SK-N-SH treated with all-trans-retinoic acid at 6 μM for 48 hours (cell line): ENCODE results near the gene HES5.
"Not testable (repeated sequence)": the region's sequence is repeated elsewhere in the genome, so short reads cannot be mapped to it uniquely, and the experiment has no call there.

ENCODE experiments used
- ATAC-seq: fragments of 200-7000 bp; cut with Tn5 transposase; 3 replicates; pipeline ENCODE4 v1.9.1; 2020; ENCODE audit warnings: mild to moderate bottlenecking, moderate library complexity
- ARNTL ChIP-seq: fragments of 450-650 bp; formaldehyde crosslinking; IDR thresholded peaks from 2 replicates; pipeline ENCODE4 v1.5.0; 2020; ENCODE audit warnings: low read depth, mild to moderate bottlenecking, moderate library complexity, borderline replicate concordance
- BACH2 ChIP-seq: fragments of 250-450 bp; sonication (Bioruptor Pico); IDR thresholded peaks from 2 replicates; pipeline ENCODE4 v1.9.0; 2021; ENCODE audit warnings: mild to moderate bottlenecking, borderline replicate concordance
- CSDC2 ChIP-seq: fragments of 250-450 bp; sonication (Bioruptor Pico); IDR thresholded peaks from 2 replicates; pipeline ENCODE4 v1.5.0; 2020; ENCODE audit warnings: mild to moderate bottlenecking, moderate library complexity
- ESRRG ChIP-seq: fragments of 250-450 bp; sonication (Bioruptor Pico); IDR thresholded peaks from 2 replicates; pipeline ENCODE4 v1.6.1; 2021; ENCODE audit warnings: mild to moderate bottlenecking
- GLIS3 ChIP-seq: fragments of 250-450 bp; sonication (Bioruptor Pico); IDR thresholded peaks from 2 replicates; pipeline ENCODE4 v1.5.0; 2020; ENCODE audit warnings: mild to moderate bottlenecking, moderate library complexity
- OSR1 ChIP-seq: fragments of 250-450 bp; sonication (Bioruptor Pico); IDR thresholded peaks from 2 replicates; pipeline ENCODE4 v1.8.0; 2022; ENCODE audit warnings: moderate library complexity, mild to moderate bottlenecking, inconsistent platforms
- POU6F1 ChIP-seq: fragments of 250-450 bp; sonication (Bioruptor Pico); IDR thresholded peaks from 2 replicates; pipeline ENCODE4 v1.8.0; 2021; ENCODE audit warnings: low read depth, mild to moderate bottlenecking, moderate library complexity, borderline replicate concordance
- RARB ChIP-seq: fragments of 250-450 bp; sonication (Bioruptor Pico); IDR thresholded peaks from 2 replicates; pipeline ENCODE4 v1.8.0; 2021; ENCODE audit warnings: mild to moderate bottlenecking, moderate library complexity
- SNAI2 ChIP-seq: fragments of 250-450 bp; sonication (Bioruptor Pico); IDR thresholded peaks from 2 replicates; pipeline ENCODE4 v1.5.0; 2020; ENCODE audit warnings: mild to moderate bottlenecking, moderate library complexity
- ZC3H10 ChIP-seq: fragments of 250-450 bp; sonication (Bioruptor Pico); IDR thresholded peaks from 2 replicates; pipeline ENCODE4 v1.5.1; 2021; ENCODE audit warnings: mild to moderate bottlenecking, moderate library complexity
- ZFP3 ChIP-seq: fragments of 250-450 bp; sonication (Bioruptor Pico); IDR thresholded peaks from 2 replicates; pipeline ENCODE4 v1.5.0; 2020; ENCODE audit warnings: mild to moderate bottlenecking, moderate library complexity
- ZFP30 ChIP-seq: fragments of 450-650 bp; formaldehyde crosslinking; IDR thresholded peaks from 2 replicates; pipeline ENCODE4 v1.5.0; 2022; ENCODE audit warnings: mild to moderate bottlenecking, moderate library complexity
- ZNF565 ChIP-seq: fragments of 450-650 bp; formaldehyde crosslinking; conservative IDR thresholded peaks from 2 replicates; pipeline ENCODE4 v1.5.0; 2020; ENCODE audit warnings: low read depth, mild to moderate bottlenecking, moderate library complexity
- ZNF70 ChIP-seq: fragments of 450-650 bp; formaldehyde crosslinking; IDR thresholded peaks from 2 replicates; pipeline ENCODE4 v1.5.0; 2020; ENCODE audit warnings: mild to moderate bottlenecking, moderate library complexity
- ZNF8 ChIP-seq: fragments of 450-650 bp; formaldehyde crosslinking; IDR thresholded peaks from 2 replicates; pipeline ENCODE4 v1.5.0; 2020; ENCODE audit warnings: mild to moderate bottlenecking, moderate library complexity
- TF ChIP-seq, protein P1 (sequence below): fragments of 250-450 bp; sonication (Bioruptor Pico); IDR thresholded peaks from 2 replicates; pipeline ENCODE4 v1.5.1; 2021; ENCODE audit warnings: mild to moderate bottlenecking, moderate library complexity
- TF ChIP-seq, protein P2 (sequence below): fragments of 250-450 bp; sonication (Bioruptor Pico); IDR thresholded peaks from 2 replicates; pipeline ENCODE4 v1.8.0; 2020; ENCODE audit warnings: mild to moderate bottlenecking, moderate library complexity, borderline replicate concordance
- TF ChIP-seq, protein P3 (sequence below): fragments of 250-450 bp; sonication (Bioruptor Pico); IDR thresholded peaks from 2 replicates; pipeline ENCODE4 v1.5.1; 2020; ENCODE audit warnings: low read depth, mild to moderate bottlenecking, moderate library complexity

HES5 gene, protein sequence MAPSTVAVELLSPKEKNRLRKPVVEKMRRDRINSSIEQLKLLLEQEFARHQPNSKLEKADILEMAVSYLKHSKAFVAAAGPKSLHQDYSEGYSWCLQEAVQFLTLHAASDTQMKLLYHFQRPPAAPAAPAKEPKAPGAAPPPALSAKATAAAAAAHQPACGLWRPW

DNA sequence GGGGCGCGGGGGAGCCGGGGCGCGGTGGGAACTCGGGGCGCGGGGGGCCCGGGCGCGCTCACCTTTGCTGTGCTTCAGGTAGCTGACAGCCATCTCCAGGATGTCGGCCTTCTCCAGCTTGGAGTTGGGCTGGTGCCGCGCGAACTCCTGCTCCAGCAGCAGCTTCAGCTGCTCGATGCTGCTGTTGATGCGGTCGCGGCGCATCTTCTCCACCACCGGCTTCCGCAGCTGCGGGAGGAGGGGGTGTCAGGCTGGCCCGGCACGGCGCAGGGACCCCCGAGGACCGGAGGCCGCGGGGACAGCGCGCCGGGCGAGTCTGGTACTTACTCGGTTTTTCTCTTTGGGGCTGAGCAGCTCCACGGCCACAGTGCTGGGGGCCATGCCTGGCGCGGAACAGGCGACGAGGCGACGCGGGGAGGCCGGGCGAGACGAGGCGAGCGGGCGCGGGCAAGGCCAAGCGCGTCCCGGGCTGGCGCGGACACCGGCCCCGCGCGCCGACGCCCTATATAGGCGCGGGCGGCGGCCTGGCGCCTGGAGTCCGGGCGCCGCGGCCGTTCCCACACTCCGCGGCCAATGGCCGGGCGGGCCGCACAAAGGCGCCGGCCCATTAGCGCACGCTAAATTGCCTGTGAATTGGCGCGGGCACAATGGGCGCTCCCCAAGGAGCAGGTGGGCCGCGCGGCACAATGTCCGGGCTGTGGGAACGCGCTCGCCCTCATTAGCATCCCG lies at the start of gene HES5:
Gene HES5, minus strand, starts transcription at position 480 of the 729 bp plus-strand sequence. Its CDS starts 99 bp downstream, at position 381.
- ATAC-seq: no peak
- TF ChIP-seq ZNF8 (CRISPR knock-in tag) (no peak), ZC3H10 (CRISPR knock-in tag) (no peak), ARNTL (no peak), BACH2 (CRISPR knock-in tag) (no peak), ZFP30 (CRISPR knock-in tag) (no peak)
- TF ChIP-seq, all 23 proteins: peak for 0

- no peak for ATAC-seq
- TF ChIP-seq GLIS3: no peak
- TF ChIP-seq OSR1 (CRISPR knock-in tag): no peak
- no peak for TF ChIP-seq ARNTL
Observed at GRCh38 chr1:2578758-2579118, 48.7 kb upstream of the HES5 start.

DNA sequence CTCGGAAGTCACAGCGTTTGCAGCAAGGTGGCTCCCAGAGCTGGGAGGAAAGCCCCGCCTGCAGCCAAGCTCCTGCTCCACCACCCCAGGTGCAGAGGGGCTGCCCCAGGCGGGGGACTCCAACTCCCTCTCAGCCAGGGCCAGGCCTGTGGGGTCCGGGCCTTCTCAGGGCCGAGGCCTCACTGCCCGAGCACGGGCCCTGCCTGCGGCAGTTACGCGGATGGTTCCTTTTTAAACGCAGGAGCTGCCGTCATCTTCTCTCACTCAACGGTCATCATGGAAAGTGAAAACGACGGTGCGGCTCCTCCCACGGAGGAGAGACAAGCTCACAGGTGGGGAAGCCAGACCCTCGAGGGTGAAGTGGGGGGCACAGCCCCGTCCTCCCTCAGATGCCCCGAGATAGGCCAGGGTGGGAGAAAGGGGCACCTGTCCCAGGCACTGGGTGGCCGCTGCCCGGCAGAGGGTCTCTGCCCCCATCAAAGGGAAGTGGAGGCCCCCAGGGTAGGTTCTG lies 47.6 kb upstream of the HES5 start:
- ATAC-seq: not testable (repeated sequence)

DNA sequence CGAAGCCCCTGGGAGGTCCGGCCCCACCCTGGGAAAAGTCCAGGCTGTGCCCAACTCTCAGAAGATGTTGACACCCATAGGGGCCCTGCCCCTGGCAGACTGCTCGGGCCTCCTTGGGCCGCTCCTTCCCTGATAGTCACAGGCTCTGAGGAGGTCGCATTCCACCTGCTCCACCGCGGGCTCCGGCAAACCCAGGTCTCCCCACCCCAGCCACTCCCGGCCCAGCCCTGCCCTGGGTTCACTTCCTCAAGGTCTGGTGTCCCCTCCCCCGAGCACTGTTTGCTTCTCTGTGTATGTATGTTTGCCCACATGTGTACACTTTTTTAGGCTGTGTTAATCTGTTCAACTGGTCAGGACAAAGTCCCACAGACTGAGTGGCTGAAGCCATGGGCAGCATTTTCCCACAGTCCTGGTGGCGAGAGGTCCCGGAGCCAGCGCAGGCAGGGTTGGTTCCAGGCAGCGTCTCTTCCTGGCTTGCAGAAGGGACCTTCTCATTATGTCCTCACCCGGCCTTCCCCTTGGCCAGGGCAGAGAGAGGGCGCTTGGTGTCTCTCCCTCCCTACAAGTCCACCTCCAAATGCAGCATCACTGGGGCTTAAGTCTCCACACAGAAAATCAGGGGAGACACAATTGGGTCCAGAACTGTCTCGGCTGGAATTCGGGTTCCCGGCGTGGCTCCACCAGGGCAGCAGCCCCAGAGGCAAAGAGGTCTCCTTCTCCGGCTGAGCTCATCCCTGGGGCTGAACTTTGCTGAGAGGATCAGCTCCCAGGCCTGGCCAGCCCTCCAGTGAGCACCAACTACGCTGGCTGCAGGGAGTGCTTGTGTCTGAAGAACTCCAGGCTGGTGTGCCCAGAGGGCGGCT lies 46.0 kb upstream of the HES5 start:
- no peak for ATAC-seq
- TF ChIP-seq ZFP3 (CRISPR knock-in tag): no peak
- TF ChIP-seq BACH2 (CRISPR knock-in tag): no peak
- no peak for TF ChIP-seq POU6F1 (CRISPR knock-in tag)
- TF ChIP-seq ZNF8 (CRISPR knock-in tag): no peak
- TF ChIP-seq ZNF70 (CRISPR knock-in tag): no peak
- no peak for TF ChIP-seq ZFP30 (CRISPR knock-in tag)
- TF ChIP-seq ZNF565 (CRISPR knock-in tag): no peak
- TF ChIP-seq RARB (CRISPR knock-in tag): no peak
- no peak for TF ChIP-seq ESRRG
- TF ChIP-seq, all 23 proteins: peak for 0

- ATAC-seq: no peak
- TF ChIP-seq, protein P1, sequence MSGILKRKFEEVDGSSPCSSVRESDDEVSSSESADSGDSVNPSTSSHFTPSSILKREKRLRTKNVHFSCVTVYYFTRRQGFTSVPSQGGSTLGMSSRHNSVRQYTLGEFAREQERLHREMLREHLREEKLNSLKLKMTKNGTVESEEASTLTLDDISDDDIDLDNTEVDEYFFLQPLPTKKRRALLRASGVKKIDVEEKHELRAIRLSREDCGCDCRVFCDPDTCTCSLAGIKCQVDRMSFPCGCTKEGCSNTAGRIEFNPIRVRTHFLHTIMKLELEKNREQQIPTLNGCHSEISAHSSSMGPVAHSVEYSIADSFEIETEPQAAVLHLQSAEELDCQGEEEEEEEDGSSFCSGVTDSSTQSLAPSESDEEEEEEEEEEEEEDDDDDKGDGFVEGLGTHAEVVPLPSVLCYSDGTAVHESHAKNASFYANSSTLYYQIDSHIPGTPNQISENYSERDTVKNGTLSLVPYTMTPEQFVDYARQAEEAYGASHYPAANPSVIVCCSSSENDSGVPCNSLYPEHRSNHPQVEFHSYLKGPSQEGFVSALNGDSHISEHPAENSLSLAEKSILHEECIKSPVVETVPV: no peak
- TF ChIP-seq ESRRG (no peak), OSR1 (CRISPR knock-in tag) (no peak), SNAI2 (no peak), ZNF565 (CRISPR knock-in tag) (no peak), RARB (CRISPR knock-in tag) (no peak), CSDC2 (CRISPR knock-in tag) (no peak), ZNF70 (CRISPR knock-in tag) (no peak), BACH2 (CRISPR knock-in tag) (no peak), GLIS3 (no peak), ZC3H10 (CRISPR knock-in tag) (no peak)
- TF ChIP-seq, protein P2, sequence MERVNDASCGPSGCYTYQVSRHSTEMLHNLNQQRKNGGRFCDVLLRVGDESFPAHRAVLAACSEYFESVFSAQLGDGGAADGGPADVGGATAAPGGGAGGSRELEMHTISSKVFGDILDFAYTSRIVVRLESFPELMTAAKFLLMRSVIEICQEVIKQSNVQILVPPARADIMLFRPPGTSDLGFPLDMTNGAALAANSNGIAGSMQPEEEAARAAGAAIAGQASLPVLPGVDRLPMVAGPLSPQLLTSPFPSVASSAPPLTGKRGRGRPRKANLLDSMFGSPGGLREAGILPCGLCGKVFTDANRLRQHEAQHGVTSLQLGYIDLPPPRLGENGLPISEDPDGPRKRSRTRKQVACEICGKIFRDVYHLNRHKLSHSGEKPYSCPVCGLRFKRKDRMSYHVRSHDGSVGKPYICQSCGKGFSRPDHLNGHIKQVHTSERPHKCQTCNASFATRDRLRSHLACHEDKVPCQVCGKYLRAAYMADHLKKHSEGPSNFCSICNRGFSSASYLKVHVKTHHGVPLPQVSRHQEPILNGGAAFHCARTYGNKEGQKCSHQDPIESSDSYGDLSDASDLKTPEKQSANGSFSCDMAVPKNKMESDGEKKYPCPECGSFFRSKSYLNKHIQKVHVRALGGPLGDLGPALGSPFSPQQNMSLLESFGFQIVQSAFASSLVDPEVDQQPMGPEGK (CRISPR knock-in tag): no peak
- TF ChIP-seq, protein P3, sequence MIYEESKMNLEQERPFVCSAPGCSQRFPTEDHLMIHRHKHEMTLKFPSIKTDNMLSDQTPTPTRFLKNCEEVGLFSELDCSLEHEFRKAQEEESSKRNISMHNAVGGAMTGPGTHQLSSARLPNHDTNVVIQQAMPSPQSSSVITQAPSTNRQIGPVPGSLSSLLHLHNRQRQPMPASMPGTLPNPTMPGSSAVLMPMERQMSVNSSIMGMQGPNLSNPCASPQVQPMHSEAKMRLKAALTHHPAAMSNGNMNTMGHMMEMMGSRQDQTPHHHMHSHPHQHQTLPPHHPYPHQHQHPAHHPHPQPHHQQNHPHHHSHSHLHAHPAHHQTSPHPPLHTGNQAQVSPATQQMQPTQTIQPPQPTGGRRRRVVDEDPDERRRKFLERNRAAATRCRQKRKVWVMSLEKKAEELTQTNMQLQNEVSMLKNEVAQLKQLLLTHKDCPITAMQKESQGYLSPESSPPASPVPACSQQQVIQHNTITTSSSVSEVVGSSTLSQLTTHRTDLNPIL (CRISPR knock-in tag): no peak
- TF ChIP-seq, all 23 proteins: peak for 0
Observed at GRCh38 chr1:2574350-2574749, 44.3 kb upstream of the HES5 start.
